Measurements from ENCODE around the gene GRM8. TPM values are rescaled to one million over a fixed set of nuclear protein-coding genes. Genes with fewer than 3 reads are reported as not detected.

Gene GRM8
- total RNA-seq, 1 experiment from 2014 or later = not detected

DNA sequence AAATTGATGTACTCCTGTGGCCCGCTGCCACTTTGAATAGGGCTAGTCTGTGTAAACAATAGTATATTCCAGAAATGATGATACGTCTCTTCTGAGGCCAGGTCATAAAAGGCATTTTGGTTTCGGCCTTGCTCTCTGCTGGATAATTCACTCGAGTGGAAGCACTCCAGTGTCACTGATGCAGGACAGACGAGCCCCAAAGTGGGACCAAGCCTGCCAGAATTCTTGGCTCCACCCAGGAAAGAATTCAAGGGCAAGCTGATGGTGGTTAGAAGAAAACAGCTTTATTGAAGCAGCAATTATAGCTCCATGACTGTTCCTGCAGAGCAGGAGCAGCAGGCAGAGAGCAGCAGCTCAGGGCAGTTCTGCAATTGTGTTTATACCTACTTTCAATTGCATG, 717.6 kb downstream of the GRM8 start:
- Histone ChIP-seq H3K4me2 (ENCODE audit: low read depth, low read length, poor library complexity, severe bottlenecking) (no peak overlapping the region), H3K27me3 (ENCODE audit: low read length) (no peaks in the 10 kb centered on the region), H3K79me2 (ENCODE audit: low read length) (no peaks in the 10 kb centered on the region), H4K20me1 (ENCODE audit: insufficient read depth, low read depth, low read length) (no peaks in the 10 kb centered on the region), H3K4me1 (ENCODE audit: low read length) (no peaks in the 10 kb centered on the region), H2AFZ (ENCODE audit: low read length) (no peak overlapping the region), H3K4me3 (ENCODE audit: low read length) (no peak overlapping the region), H3K36me3 (ENCODE audit: insufficient read depth, low read length) (no peaks in the 10 kb centered on the region), H3K9me2 (replicated peaks; ENCODE audit: insufficient read depth, low read length) (peaks cover 3% of the 10 kb centered on the region; the same call in 1 of the 2 replicates), H3K27ac (ENCODE audit: low read length) (no peak overlapping the region), H3K9ac (ENCODE audit: low read length) (no peak overlapping the region), H3K9me3 (ENCODE audit: low read length) (peaks cover 9% of the 10 kb centered on the region; the same call in 1 of the 2 replicates)
- no peak for DNase-seq

DNA sequence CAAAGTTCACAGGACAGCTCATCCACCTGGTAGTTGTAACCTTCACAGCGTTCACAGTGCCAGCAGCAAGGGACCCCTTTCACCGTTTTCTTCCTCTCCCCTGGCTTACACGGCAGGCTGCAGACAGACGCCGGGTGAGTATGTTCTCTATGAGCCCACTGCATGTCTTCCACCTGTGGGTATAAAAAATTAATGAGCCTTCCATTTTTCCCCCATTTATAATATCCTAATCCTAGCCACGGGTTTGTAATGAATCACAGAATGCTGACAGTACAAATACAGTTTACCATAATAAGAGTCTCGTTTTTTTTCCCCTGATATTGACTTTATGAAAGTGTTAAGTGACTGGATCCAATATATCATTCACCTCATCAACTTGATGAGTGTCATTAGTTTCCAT, 719.0 kb downstream of the GRM8 start:
- Histone ChIP-seq H3K27ac (ENCODE audit: low read length) (no peak overlapping the region), H3K4me1 (ENCODE audit: low read length) (no peaks in the 10 kb centered on the region), H3K9ac (ENCODE audit: low read length) (no peak overlapping the region)

DNA sequence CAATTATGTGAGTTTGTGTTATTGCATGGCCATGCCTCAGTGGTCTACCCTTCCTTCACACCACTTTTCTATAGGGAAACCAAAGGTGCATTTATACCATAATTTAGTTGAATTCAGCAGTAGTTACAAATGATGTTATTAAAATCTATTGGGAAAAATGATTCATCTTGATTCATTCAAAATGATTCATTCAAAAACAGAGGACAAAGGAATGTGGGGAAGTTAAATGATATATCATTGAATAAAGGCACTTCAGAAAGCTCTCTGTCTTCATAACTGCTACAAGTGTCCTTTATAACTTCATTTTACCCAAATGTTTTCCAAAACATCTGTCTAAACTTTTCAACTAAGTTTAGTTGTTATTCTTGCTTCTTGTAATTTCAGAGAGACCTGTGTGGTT, 722.9 kb downstream of the GRM8 start:
- no peaks in the 10 kb centered on the region for H3K27me3 ChIP-seq (ENCODE audit: low read length)
- no peak overlapping the region for H3K4me2 ChIP-seq (ENCODE audit: low read depth, low read length, poor library complexity, severe bottlenecking)
- H3K4me1 ChIP-seq (ENCODE audit: low read length) = no peaks in the 10 kb centered on the region
- no peak overlapping the region for H2AFZ ChIP-seq (ENCODE audit: low read length)
- no peak overlapping the region for H3K27ac ChIP-seq (ENCODE audit: low read length)
- no peaks in the 10 kb centered on the region for H4K20me1 ChIP-seq (ENCODE audit: insufficient read depth, low read depth, low read length)
- H3K9me3 ChIP-seq (ENCODE audit: low read length) = peaks cover 7% of the 10 kb centered on the region; the same call in 1 of the 2 replicates
- H3K9ac ChIP-seq (ENCODE audit: low read length) = no peak overlapping the region
- H3K36me3 ChIP-seq (ENCODE audit: insufficient read depth, low read length) = no peaks in the 10 kb centered on the region
- DNase-seq = no peak
- H3K79me2 ChIP-seq (ENCODE audit: low read length) = no peaks in the 10 kb centered on the region
- H3K4me3 ChIP-seq (ENCODE audit: low read length) = no peak overlapping the region
- H3K9me2 ChIP-seq (replicated peaks; ENCODE audit: insufficient read depth, low read length) = no peaks in the 10 kb centered on the region; the same call in 1 of the 2 replicates

More for the DNA sequence above, 719.0 kb downstream of the GRM8 start:
- no peak overlapping the region for H2AFZ ChIP-seq (ENCODE audit: low read length)
- no peak overlapping the region for H3K4me3 ChIP-seq (ENCODE audit: low read length)
- peaks cover 9% of the 10 kb centered on the region; the same call in 1 of the 2 replicates for H3K9me3 ChIP-seq (ENCODE audit: low read length)
- H3K79me2 ChIP-seq (ENCODE audit: low read length) = no peaks in the 10 kb centered on the region
- peaks cover 3% of the 10 kb centered on the region; the same call in 1 of the 2 replicates for H3K9me2 ChIP-seq (replicated peaks; ENCODE audit: insufficient read depth, low read length)
- H3K27me3 ChIP-seq (ENCODE audit: low read length) = no peaks in the 10 kb centered on the region
- no peaks in the 10 kb centered on the region for H3K36me3 ChIP-seq (ENCODE audit: insufficient read depth, low read length)
- no peak for DNase-seq
- no peak overlapping the region for H3K4me2 ChIP-seq (ENCODE audit: low read depth, low read length, poor library complexity, severe bottlenecking)
- H4K20me1 ChIP-seq (ENCODE audit: insufficient read depth, low read depth, low read length) = no peaks in the 10 kb centered on the region

DNA sequence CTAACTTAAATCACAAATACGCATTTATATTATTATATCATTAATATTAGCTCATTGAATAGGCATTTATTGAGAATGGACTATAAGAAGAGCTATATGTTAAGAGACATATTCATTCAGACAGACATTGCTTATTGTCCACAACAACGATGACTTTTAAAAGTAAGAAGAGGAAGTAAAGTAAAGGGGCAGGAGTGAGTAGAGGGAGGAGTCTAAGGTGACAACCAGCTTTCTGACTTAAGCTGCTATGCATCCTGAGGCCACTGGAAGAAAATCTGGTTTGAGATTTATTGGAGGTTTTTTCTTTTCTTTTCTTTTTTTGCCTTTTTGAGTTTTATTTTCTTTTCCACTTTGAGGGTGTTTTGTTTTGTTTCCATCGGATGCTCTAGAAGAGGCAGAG, 723.5 kb downstream of the GRM8 start:
- no peak for DNase-seq
- no peak overlapping the region for H3K4me2 ChIP-seq (ENCODE audit: low read depth, low read length, poor library complexity, severe bottlenecking)
- no peaks in the 10 kb centered on the region for H3K9me2 ChIP-seq (replicated peaks; ENCODE audit: insufficient read depth, low read length)
- H3K27ac ChIP-seq (ENCODE audit: low read length) = no peak overlapping the region
- H4K20me1 ChIP-seq (ENCODE audit: insufficient read depth, low read depth, low read length) = no peaks in the 10 kb centered on the region
- peaks cover 7% of the 10 kb centered on the region; the same call in 1 of the 2 replicates for H3K9me3 ChIP-seq (ENCODE audit: low read length)
- no peaks in the 10 kb centered on the region for H3K79me2 ChIP-seq (ENCODE audit: low read length)
- no peaks in the 10 kb centered on the region for H3K27me3 ChIP-seq (ENCODE audit: low read length)
- H3K9ac ChIP-seq (ENCODE audit: low read length) = no peak overlapping the region
- no peak overlapping the region for H3K4me3 ChIP-seq (ENCODE audit: low read length)
- no peaks in the 10 kb centered on the region for H3K4me1 ChIP-seq (ENCODE audit: low read length)
- no peaks in the 10 kb centered on the region for H3K36me3 ChIP-seq (ENCODE audit: insufficient read depth, low read length)
- H2AFZ ChIP-seq (ENCODE audit: low read length) = no peak overlapping the region

DNA sequence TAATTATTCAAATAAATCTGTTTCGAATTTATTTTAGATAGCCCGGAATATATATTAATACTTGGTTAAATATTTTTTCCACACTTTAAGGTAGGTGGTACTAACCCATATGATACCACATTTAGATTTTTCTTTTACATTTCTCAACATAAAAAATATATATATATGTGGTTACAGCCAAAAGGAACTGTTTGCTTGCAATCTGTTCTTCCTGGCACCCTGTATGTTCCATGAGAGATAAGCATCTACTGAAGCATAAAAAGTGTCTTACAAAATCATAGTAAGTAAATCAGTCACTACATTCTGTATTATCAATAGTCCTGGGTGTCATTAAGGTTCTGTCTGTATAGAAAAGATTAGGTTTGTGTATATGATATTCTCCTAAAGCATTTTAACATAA, 726.8 kb downstream of the GRM8 start:
- Histone ChIP-seq H3K9me2 (replicated peaks; ENCODE audit: insufficient read depth, low read length) (no peaks in the 10 kb centered on the region), H4K20me1 (ENCODE audit: insufficient read depth, low read depth, low read length) (no peaks in the 10 kb centered on the region), H3K79me2 (ENCODE audit: low read length) (no peaks in the 10 kb centered on the region), H3K9ac (ENCODE audit: low read length) (no peak overlapping the region), H3K4me2 (ENCODE audit: low read depth, low read length, poor library complexity, severe bottlenecking) (no peak overlapping the region), H3K27me3 (ENCODE audit: low read length) (no peaks in the 10 kb centered on the region), H3K36me3 (ENCODE audit: insufficient read depth, low read length) (no peaks in the 10 kb centered on the region), H3K4me3 (ENCODE audit: low read length) (no peak overlapping the region), H3K9me3 (ENCODE audit: low read length) (peaks cover 8% of the 10 kb centered on the region; the same call in 1 of the 2 replicates), H3K4me1 (ENCODE audit: low read length) (no peaks in the 10 kb centered on the region), H3K27ac (ENCODE audit: low read length) (no peak overlapping the region), H2AFZ (ENCODE audit: low read length) (no peak overlapping the region)
- DNase-seq = no peak

DNA sequence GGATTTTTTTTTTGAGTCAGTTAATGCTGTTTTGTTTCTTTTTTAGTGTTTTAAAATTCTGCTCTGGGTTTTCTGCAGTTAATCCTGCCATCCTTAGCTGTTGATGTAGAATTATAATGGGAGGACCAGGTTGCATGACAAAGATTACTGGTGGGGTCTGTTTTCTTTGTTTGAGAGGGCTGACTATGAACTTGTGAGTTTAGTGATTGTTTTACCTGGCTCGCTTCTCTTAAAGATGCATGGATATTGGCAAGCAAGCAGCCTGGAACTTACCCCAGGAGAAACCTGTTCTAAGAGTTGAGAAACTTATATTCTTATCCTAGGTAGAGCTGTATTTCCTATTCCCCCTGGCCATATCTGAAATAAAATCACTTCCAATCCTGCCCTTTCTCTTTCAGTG, 727.8 kb downstream of the GRM8 start:
- H4K20me1 ChIP-seq (ENCODE audit: insufficient read depth, low read depth, low read length) = no peaks in the 10 kb centered on the region

DNA sequence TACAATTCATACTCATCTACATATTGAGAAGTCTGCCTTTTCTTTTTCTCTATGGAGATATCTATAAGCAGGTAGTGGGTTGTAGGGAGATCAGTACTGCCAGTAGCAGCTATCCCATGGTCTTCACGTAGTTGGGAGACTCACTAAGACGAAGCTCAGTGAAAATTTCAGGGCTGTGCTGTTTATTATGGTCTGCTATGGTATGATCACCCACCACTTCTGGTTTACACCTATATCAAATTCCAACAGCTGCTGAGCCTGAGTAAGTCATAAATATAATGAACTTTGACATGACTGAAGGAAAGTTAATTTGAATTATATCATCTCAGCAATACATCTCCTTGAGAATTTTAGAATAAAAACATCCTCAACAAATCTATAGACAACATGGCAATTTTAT, 741.7 kb downstream of the GRM8 start:
- Histone ChIP-seq H4K20me1 (ENCODE audit: insufficient read depth, low read depth, low read length) (no peaks in the 10 kb centered on the region), H3K9me3 (ENCODE audit: low read length) (peaks cover 19% of the 10 kb centered on the region), H3K79me2 (ENCODE audit: low read length) (no peaks in the 10 kb centered on the region), H3K4me3 (ENCODE audit: low read length) (no peak overlapping the region), H3K4me1 (ENCODE audit: low read length) (no peaks in the 10 kb centered on the region), H3K9ac (ENCODE audit: low read length) (no peak overlapping the region), H3K4me2 (ENCODE audit: low read depth, low read length, poor library complexity, severe bottlenecking) (no peak overlapping the region), H2AFZ (ENCODE audit: low read length) (no peak overlapping the region), H3K9me2 (replicated peaks; ENCODE audit: insufficient read depth, low read length) (no peaks in the 10 kb centered on the region), H3K27me3 (ENCODE audit: low read length) (no peaks in the 10 kb centered on the region), H3K36me3 (ENCODE audit: insufficient read depth, low read length) (no peaks in the 10 kb centered on the region), H3K27ac (ENCODE audit: low read length) (no peak overlapping the region)
- no peak for DNase-seq

More for the DNA sequence above, 727.8 kb downstream of the GRM8 start:
- no peaks in the 10 kb centered on the region for H3K9me2 ChIP-seq (replicated peaks; ENCODE audit: insufficient read depth, low read length)
- DNase-seq = no peak
- H3K4me2 ChIP-seq (ENCODE audit: low read depth, low read length, poor library complexity, severe bottlenecking) = no peak overlapping the region
- no peaks in the 10 kb centered on the region for H3K79me2 ChIP-seq (ENCODE audit: low read length)
- no peak overlapping the region for H3K9ac ChIP-seq (ENCODE audit: low read length)
- H3K27ac ChIP-seq (ENCODE audit: low read length) = no peak overlapping the region
- peaks cover 8% of the 10 kb centered on the region; the same call in 1 of the 2 replicates for H3K9me3 ChIP-seq (ENCODE audit: low read length)
- H3K4me1 ChIP-seq (ENCODE audit: low read length) = no peaks in the 10 kb centered on the region
- no peaks in the 10 kb centered on the region for H3K27me3 ChIP-seq (ENCODE audit: low read length)
- H3K4me3 ChIP-seq (ENCODE audit: low read length) = no peak overlapping the region
- no peak overlapping the region for H2AFZ ChIP-seq (ENCODE audit: low read length)
- no peaks in the 10 kb centered on the region for H3K36me3 ChIP-seq (ENCODE audit: insufficient read depth, low read length)

DNA sequence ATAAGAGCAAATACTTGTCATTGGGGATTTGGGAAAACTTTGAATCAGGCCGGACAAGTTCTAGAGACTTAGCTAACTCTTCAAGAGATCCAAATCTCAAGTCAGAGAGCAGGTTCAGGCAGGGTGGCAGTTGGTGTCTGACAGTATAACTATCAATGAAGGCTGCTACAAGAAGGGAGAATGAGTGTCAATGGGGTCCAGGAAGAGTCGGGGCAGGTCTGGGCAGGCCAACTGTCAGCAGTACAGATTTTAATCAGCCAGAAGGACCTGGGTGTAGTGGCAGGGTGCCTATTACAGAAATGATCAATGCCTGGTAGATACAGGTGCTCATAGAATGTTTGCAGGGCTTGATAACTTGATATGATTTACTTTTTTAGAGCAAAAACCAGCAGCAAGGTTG, 751.1 kb downstream of the GRM8 start:
- H3K79me2 ChIP-seq (ENCODE audit: low read length) = no peaks in the 10 kb centered on the region
- H3K4me2 ChIP-seq (ENCODE audit: low read depth, low read length, poor library complexity, severe bottlenecking) = no peak overlapping the region
- H2AFZ ChIP-seq (ENCODE audit: low read length) = no peak overlapping the region
- no peak for DNase-seq
- no peaks in the 10 kb centered on the region for H3K4me1 ChIP-seq (ENCODE audit: low read length)
- H3K9ac ChIP-seq (ENCODE audit: low read length) = no peak overlapping the region
- H3K4me3 ChIP-seq (ENCODE audit: low read length) = no peak overlapping the region
- no peak overlapping the region for H3K27ac ChIP-seq (ENCODE audit: low read length)
- H3K9me2 ChIP-seq (replicated peaks; ENCODE audit: insufficient read depth, low read length) = no peaks in the 10 kb centered on the region
- H3K9me3 ChIP-seq (ENCODE audit: low read length) = peaks cover 8% of the 10 kb centered on the region
- H3K27me3 ChIP-seq (ENCODE audit: low read length) = no peaks in the 10 kb centered on the region
- H3K36me3 ChIP-seq (ENCODE audit: insufficient read depth, low read length) = no peaks in the 10 kb centered on the region
- no peaks in the 10 kb centered on the region for H4K20me1 ChIP-seq (ENCODE audit: insufficient read depth, low read depth, low read length)

DNA sequence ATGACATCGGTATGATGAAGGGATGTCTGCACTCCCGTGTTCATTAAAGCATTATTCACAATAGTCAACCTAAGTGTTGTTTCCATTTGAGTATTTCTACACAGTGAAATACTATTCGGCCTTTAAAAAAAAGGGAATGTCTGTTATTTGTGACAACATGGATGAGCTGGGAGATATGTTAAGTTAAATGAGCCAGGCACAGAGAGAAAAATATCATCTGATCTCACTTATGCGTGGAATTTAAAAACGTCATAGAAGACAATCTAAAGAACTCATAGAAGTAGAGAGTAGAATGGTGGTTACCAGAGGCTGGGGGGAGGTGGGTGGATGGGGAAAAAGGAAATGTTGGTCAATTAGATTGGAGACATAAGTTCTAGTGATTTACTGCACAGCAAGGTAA, 753.3 kb downstream of the GRM8 start:
- H3K27me3 ChIP-seq (ENCODE audit: low read length) = no peaks in the 10 kb centered on the region
- DNase-seq = no peak
- no peaks in the 10 kb centered on the region for H3K4me1 ChIP-seq (ENCODE audit: low read length)
- H3K4me2 ChIP-seq (ENCODE audit: low read depth, low read length, poor library complexity, severe bottlenecking) = no peak overlapping the region
- H3K79me2 ChIP-seq (ENCODE audit: low read length) = no peaks in the 10 kb centered on the region
- H2AFZ ChIP-seq (ENCODE audit: low read length) = no peak overlapping the region
- H3K36me3 ChIP-seq (ENCODE audit: insufficient read depth, low read length) = no peaks in the 10 kb centered on the region
- no peaks in the 10 kb centered on the region for H3K9me2 ChIP-seq (replicated peaks; ENCODE audit: insufficient read depth, low read length)
- peaks cover 8% of the 10 kb centered on the region; the same call in 1 of the 2 replicates for H3K9me3 ChIP-seq (ENCODE audit: low read length)
- H3K27ac ChIP-seq (ENCODE audit: low read length) = no peak overlapping the region
- H4K20me1 ChIP-seq (ENCODE audit: insufficient read depth, low read depth, low read length) = no peaks in the 10 kb centered on the region
- H3K9ac ChIP-seq (ENCODE audit: low read length) = no peak overlapping the region
- no peak overlapping the region for H3K4me3 ChIP-seq (ENCODE audit: low read length)
